SHP77 (cell line): ENCODE results near the gene NAPG.
"Not testable (repeated sequence)": the region's sequence is repeated elsewhere in the genome, so short reads cannot be mapped to it uniquely, and the experiment has no call there.

ENCODE experiments used
- DNase-seq, 2 experiments: peaks; one replicate each; lab custom pipeline; 2025; lab: John Stamatoyannopoulos, UW

NAPG gene

GRCh38 chr18:10579079-10579867 is 53.4 kb downstream of the NAPG start:
- DNase-seq: no peak

- no peak for DNase-seq
Measured at GRCh38 chr18:10580215-10580614, 54.4 kb downstream of the NAPG start.

GRCh38 chr18:10585260-10585659 is 59.4 kb downstream of the NAPG start:
- no peak for DNase-seq

GRCh38 chr18:10588975-10589374 is 63.1 kb downstream of the NAPG start:
- peak; percentile 51 to 71 for DNase-seq

GRCh38 chr18:10590412-10590811 is 64.6 kb downstream of the NAPG start:
- DNase-seq: no peak

- DNase-seq: no peak
Measured at GRCh38 chr18:10591896-10592295, 66.1 kb downstream of the NAPG start.

- DNase-seq: not testable (repeated sequence)
Measured at GRCh38 chr18:10593366-10594022, 67.7 kb downstream of the NAPG start.

GRCh38 chr18:10595917-10596316 is 70.1 kb downstream of the NAPG start:
- DNase-seq: not testable (repeated sequence)

- not testable (repeated sequence) for DNase-seq
Measured at GRCh38 chr18:10597695-10598094, 71.9 kb downstream of the NAPG start.

- not testable (repeated sequence) for DNase-seq
Measured at GRCh38 chr18:10600701-10601100, 74.9 kb downstream of the NAPG start.
